Activated naive CD4-positive, alpha-beta T cell treated with anti-CD3 and anti-CD28 coated beads, Interleukin-2, amount 10 ng/mL, durations not matched to agents 7 days and 5 days (primary cell): ENCODE data around the gene CD300H.
A peak's percentile ranks its signal among the peaks of the same experiment; 100 is the strongest.
"Not testable (repeated sequence)": the region's sequence is repeated elsewhere in the genome, so short reads cannot be mapped to it uniquely, and the experiment has no call there.

Experiments used
- CTCF ChIA-PET: fragments of 350-600 bp; sonication (Branson Sonifier 250); formaldehyde crosslinking; loops from one replicate; lab custom pipeline; 2021; ENCODE audit warnings: antibody characterized with exemption; lab: Charles Lee
- DNase-seq: peaks from one replicate; pipeline ENCODE4 v3.0.0-alpha.2; 2020
- H3K27ac Mint-ChIP-seq: one replicate; pipeline ENCODE4 v1.8.0; 2021; ENCODE audit warnings: mild to moderate bottlenecking, moderate library complexity, mixed read lengths
- H3K27me3 Mint-ChIP-seq: one replicate; pipeline ENCODE4 v1.8.0; 2021; ENCODE audit warnings: mild to moderate bottlenecking, mixed read lengths
- H3K36me3 Mint-ChIP-seq: one replicate; pipeline ENCODE4 v1.8.0; 2021; ENCODE audit warnings: mixed read lengths
- H3K4me1 Mint-ChIP-seq: one replicate; pipeline ENCODE4 v1.8.0; 2021; ENCODE audit warnings: mixed read lengths
- H3K4me3 Mint-ChIP-seq: one replicate; pipeline ENCODE4 v1.8.0; 2021; ENCODE audit warnings: mild to moderate bottlenecking, moderate library complexity, mixed read lengths
- H3K9me3 Mint-ChIP-seq: one replicate; pipeline ENCODE4 v1.8.0; 2021; ENCODE audit warnings: mixed read lengths

CD300H gene

GRCh38 chr17:74573635-74574034, 6.3 kb upstream of the CD300H start:
- H3K27me3 Mint-ChIP-seq, result peaks cover 65% of the 10 kb centered on the region
- H3K36me3 Mint-ChIP-seq, H3K27ac Mint-ChIP-seq, H3K4me3 Mint-ChIP-seq, H3K4me1 Mint-ChIP-seq, H3K9me3 Mint-ChIP-seq, CTCF ChIA-PET, DNase-seq: not testable (repeated sequence)

- Mint-ChIP-seq H3K4me1 (peaks cover 3% of the 10 kb centered on the region), H3K27ac (no peak overlapping the region), H3K27me3 (peaks cover 68% of the 10 kb centered on the region), H3K9me3 (peaks cover 2% of the 10 kb centered on the region), H3K4me3 (no peak overlapping the region), H3K36me3 (no peaks in the 10 kb centered on the region)
- no peak for DNase-seq
- CTCF ChIA-PET, result no interaction called here
Measured at GRCh38 chr17:74573169-74573568, 5.9 kb upstream of the CD300H start.

- H3K4me3 Mint-ChIP-seq, result no peak overlapping the region
- no peak for DNase-seq
- peaks cover 2% of the 10 kb centered on the region for H3K9me3 Mint-ChIP-seq
- no peaks in the 10 kb centered on the region for H3K36me3 Mint-ChIP-seq
- H3K27me3 Mint-ChIP-seq, result peaks cover 70% of the 10 kb centered on the region
- H3K27ac Mint-ChIP-seq, result no peak overlapping the region
- H3K4me1 Mint-ChIP-seq, result peaks cover 3% of the 10 kb centered on the region
- CTCF ChIA-PET, result interaction anchor here (1.1 kb wide), 1 partner anchor 79 kb away, joined by 3 read pairs; no protein-coding TSS in a partner anchor
Measured at GRCh38 chr17:74571621-74572270, 4.4 kb upstream of the CD300H start.

GRCh38 chr17:74569020-74570003, 2.0 kb upstream of the CD300H start:
- H3K4me3 Mint-ChIP-seq, result no peak overlapping the region
- peaks cover 2% of the 10 kb centered on the region for H3K9me3 Mint-ChIP-seq
- no peak overlapping the region for H3K27ac Mint-ChIP-seq
- DNase-seq, result peak; percentile 29
- H3K27me3 Mint-ChIP-seq, result peaks cover 65% of the 10 kb centered on the region
- no peaks in the 10 kb centered on the region for H3K36me3 Mint-ChIP-seq
- CTCF ChIA-PET, result interaction anchor here (1.1 kb wide), 1 partner anchor 34 kb away, joined by 3 read pairs; no protein-coding TSS in a partner anchor
- peaks cover 3% of the 10 kb centered on the region for H3K4me1 Mint-ChIP-seq

- no peak for DNase-seq
- Mint-ChIP-seq H3K27ac (no peak overlapping the region), H3K27me3 (peaks cover 67% of the 10 kb centered on the region), H3K4me1 (peaks cover 3% of the 10 kb centered on the region), H3K36me3 (no peaks in the 10 kb centered on the region), H3K4me3 (no peak overlapping the region), H3K9me3 (peaks cover 2% of the 10 kb centered on the region)
- CTCF ChIA-PET, result interaction anchor here (2.9 kb wide), 1 partner anchor 80 kb away, joined by 14 read pairs; no protein-coding TSS in a partner anchor
Measured at GRCh38 chr17:74568106-74568873, 981 bp upstream of the CD300H start.

- CTCF ChIA-PET, result interaction anchor here (0.7 to 2.9 kb wide), 24 partner anchors 9 to 320 kb away, joined by 3 to 15 read pairs (median 4); partner anchors contain the start of genes CD300C, CD300LD and RAB37
- peak; percentile 63 for DNase-seq
- peaks cover 3% of the 10 kb centered on the region for H3K4me1 Mint-ChIP-seq
- no peak overlapping the region for H3K4me3 Mint-ChIP-seq
- no peak overlapping the region for H3K27ac Mint-ChIP-seq
- no peaks in the 10 kb centered on the region for H3K36me3 Mint-ChIP-seq
- H3K27me3 Mint-ChIP-seq, result peaks cover 65% of the 10 kb centered on the region
- peaks cover 2% of the 10 kb centered on the region for H3K9me3 Mint-ChIP-seq
Measured at GRCh38 chr17:74566132-74566753, 1.1 kb downstream of the CD300H start.

- no peak for DNase-seq
- Mint-ChIP-seq H3K36me3 (no peaks in the 10 kb centered on the region), H3K9me3 (peaks cover 2% of the 10 kb centered on the region), H3K4me3 (no peak overlapping the region), H3K27me3 (peaks cover 61% of the 10 kb centered on the region), H3K4me1 (peaks cover 3% of the 10 kb centered on the region), H3K27ac (no peak overlapping the region)
- CTCF ChIA-PET, result interaction anchor here (0.9 to 2.7 kb wide), 7 partner anchors 8 to 194 kb away, joined by 3 to 15 read pairs (median 10); partner anchors contain the start of gene CD300LD
Measured at GRCh38 chr17:74565126-74565525, 2.2 kb downstream of the CD300H start.

GRCh38 chr17:74563358-74563757, 4.0 kb downstream of the CD300H start:
- H3K27ac Mint-ChIP-seq, result no peak overlapping the region

GRCh38 chr17:74561586-74561985, 5.7 kb downstream of the CD300H start:
- Mint-ChIP-seq H3K27me3 (peaks cover 39% of the 10 kb centered on the region), H3K9me3 (no peaks in the 10 kb centered on the region), H3K4me1 (peaks cover 7% of the 10 kb centered on the region), H3K36me3 (no peaks in the 10 kb centered on the region), H3K27ac (no peak overlapping the region), H3K4me3 (no peak overlapping the region)
- DNase-seq, result no peak
- CTCF ChIA-PET, result no interaction called here

More at GRCh38 chr17:74563358-74563757, 4.0 kb downstream of the CD300H start:
- Mint-ChIP-seq H3K9me3 (peaks cover 2% of the 10 kb centered on the region), H3K27me3 (peaks cover 44% of the 10 kb centered on the region), H3K36me3 (no peaks in the 10 kb centered on the region), H3K4me3 (no peak overlapping the region), H3K4me1 (peaks cover 7% of the 10 kb centered on the region)
- DNase-seq, result no peak
- CTCF ChIA-PET, result no interaction called here

GRCh38 chr17:74558882-74559519, 8.3 kb downstream of the CD300H start:
- no peaks in the 10 kb centered on the region for H3K9me3 Mint-ChIP-seq
- no peaks in the 10 kb centered on the region for H3K36me3 Mint-ChIP-seq
- CTCF ChIA-PET, result no interaction called here
- H3K27me3 Mint-ChIP-seq, result peaks cover 38% of the 10 kb centered on the region
- H3K4me3 Mint-ChIP-seq, result no peak overlapping the region
- peaks cover 7% of the 10 kb centered on the region for H3K4me1 Mint-ChIP-seq
- DNase-seq, result no peak
- H3K27ac Mint-ChIP-seq, result no peak overlapping the region

GRCh38 chr17:74558402-74558801, 8.9 kb downstream of the CD300H start:
- H3K4me3 Mint-ChIP-seq, DNase-seq, H3K36me3 Mint-ChIP-seq, H3K4me1 Mint-ChIP-seq, H3K9me3 Mint-ChIP-seq, H3K27ac Mint-ChIP-seq: not testable (repeated sequence)
- CTCF ChIA-PET, result interaction anchor here (1.1 to 2.8 kb wide), 2 partner anchors 8 to 179 kb away, joined by 4 to 15 read pairs; no protein-coding TSS in a partner anchor
- H3K27me3 Mint-ChIP-seq, result peaks cover 40% of the 10 kb centered on the region

GRCh38 chr17:74555427-74555940, 11.8 kb downstream of the CD300H start:
- Mint-ChIP-seq H3K27me3 (peaks cover 42% of the 10 kb centered on the region), H3K36me3 (no peaks in the 10 kb centered on the region), H3K4me3 (no peak overlapping the region), H3K4me1 (peaks cover 7% of the 10 kb centered on the region), H3K9me3 (no peaks in the 10 kb centered on the region), H3K27ac (no peak overlapping the region)
- CTCF ChIA-PET, result interaction anchor here (1.5 kb wide), 1 partner anchor 11 kb away, joined by 5 read pairs; no protein-coding TSS in a partner anchor
- no peak for DNase-seq

GRCh38 chr17:74554909-74555308, 12.4 kb downstream of the CD300H start:
- peaks cover 7% of the 10 kb centered on the region for H3K4me1 Mint-ChIP-seq
- H3K27ac Mint-ChIP-seq, result no peak overlapping the region
- no peaks in the 10 kb centered on the region for H3K36me3 Mint-ChIP-seq
- peaks cover 43% of the 10 kb centered on the region for H3K27me3 Mint-ChIP-seq
- H3K9me3 Mint-ChIP-seq, result no peaks in the 10 kb centered on the region
- H3K4me3 Mint-ChIP-seq, result no peak overlapping the region
- CTCF ChIA-PET, result interaction anchor here (1.5 kb wide), 1 partner anchor 11 kb away, joined by 5 read pairs; no protein-coding TSS in a partner anchor
- DNase-seq, result no peak
